ENCODE results near the gene CLDN6.
A peak's percentile ranks its signal among the peaks of the same experiment; 100 is the strongest.

CLDN6 gene

DNA sequence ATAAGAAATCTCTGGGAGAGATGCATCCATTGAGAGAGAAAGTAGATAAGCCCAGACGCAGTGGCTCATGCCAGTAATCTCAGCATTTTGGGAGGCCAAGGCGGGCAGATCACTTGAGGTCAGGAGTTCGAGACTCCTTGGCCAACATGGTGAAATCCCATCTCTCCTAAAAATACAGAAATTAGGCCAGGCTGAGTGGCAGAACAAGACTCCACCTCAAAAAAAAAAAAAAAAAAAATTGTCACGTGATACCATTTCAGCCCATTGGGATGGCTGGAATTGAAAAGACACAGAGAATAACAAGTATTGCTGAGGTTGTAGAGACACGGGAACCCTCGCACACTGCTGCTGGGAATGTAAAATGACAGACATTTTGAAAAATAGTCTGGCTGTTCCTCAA, 44.6 kb upstream of the CLDN6 start:
- Histone ChIP-seq H3K27ac (peak overlapping the region; percentile 76), H3K9me3 (no peaks in the 10 kb centered on the region), H3K4me1 (ENCODE audit: control insufficient read depth in 1 of 2, insufficient read depth in 1 of 2, low read depth in 1 of 2, low read length in 1 of 2) (peaks cover 50 to 62% of the 10 kb centered on the region in 2 experiments), H3K36me3 (peaks cover 34% of the 10 kb centered on the region), H3K4me3 (ENCODE audit: low read depth in 1 of 2, low read length in 1 of 2) (peak overlapping the region; percentile 8 to 23), H3K27me3 (no peaks in the 10 kb centered on the region)
- TF ChIP-seq, protein P1, sequence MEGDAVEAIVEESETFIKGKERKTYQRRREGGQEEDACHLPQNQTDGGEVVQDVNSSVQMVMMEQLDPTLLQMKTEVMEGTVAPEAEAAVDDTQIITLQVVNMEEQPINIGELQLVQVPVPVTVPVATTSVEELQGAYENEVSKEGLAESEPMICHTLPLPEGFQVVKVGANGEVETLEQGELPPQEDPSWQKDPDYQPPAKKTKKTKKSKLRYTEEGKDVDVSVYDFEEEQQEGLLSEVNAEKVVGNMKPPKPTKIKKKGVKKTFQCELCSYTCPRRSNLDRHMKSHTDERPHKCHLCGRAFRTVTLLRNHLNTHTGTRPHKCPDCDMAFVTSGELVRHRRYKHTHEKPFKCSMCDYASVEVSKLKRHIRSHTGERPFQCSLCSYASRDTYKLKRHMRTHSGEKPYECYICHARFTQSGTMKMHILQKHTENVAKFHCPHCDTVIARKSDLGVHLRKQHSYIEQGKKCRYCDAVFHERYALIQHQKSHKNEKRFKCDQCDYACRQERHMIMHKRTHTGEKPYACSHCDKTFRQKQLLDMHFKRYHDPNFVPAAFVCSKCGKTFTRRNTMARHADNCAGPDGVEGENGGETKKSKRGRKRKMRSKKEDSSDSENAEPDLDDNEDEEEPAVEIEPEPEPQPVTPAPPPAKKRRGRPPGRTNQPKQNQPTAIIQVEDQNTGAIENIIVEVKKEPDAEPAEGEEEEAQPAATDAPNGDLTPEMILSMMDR (IDR thresholded peaks at IDR 0.05) = no peak

DNA sequence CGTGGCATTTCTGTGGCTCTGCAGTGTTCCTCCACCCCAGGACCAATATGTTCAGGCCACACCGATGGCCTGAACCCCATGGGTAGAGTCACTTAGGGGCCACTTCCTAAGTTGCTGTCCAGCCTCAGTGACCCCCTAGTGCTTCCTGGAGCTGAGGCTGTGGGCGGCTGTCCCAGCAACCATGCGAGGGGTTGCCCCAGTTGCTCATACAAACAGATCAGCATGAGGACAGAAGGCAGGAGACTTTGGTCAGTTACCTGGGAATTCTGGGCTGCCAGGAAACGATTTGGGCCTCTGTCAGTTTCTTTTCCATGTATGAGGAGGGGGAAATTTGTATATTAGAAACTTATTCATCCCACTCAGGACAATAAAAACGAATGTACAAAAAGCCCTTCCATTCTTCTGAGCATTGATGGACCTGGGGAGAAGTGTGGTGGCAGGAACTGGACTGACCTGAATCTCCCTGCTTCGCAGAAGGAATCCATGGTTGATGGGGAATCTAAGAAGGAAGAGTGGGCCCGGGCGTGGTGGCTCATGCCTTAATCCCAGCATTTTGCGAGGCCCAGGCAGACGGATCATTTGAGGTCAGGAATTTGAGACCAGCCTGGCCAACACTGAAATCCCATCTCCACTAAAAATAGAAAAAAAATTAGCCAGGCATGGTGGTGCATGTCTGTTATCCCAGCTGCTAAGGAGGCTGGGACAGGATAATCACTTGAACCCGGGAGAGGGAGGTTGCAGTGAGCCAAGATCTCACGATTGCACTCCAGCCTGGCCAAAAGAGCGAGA, 42.5 kb upstream of the CLDN6 start:
- TF ChIP-seq, protein P1 (IDR thresholded peaks at IDR 0.05) = no peak
- H3K27ac ChIP-seq = peak overlapping the region; percentile 94

DNA sequence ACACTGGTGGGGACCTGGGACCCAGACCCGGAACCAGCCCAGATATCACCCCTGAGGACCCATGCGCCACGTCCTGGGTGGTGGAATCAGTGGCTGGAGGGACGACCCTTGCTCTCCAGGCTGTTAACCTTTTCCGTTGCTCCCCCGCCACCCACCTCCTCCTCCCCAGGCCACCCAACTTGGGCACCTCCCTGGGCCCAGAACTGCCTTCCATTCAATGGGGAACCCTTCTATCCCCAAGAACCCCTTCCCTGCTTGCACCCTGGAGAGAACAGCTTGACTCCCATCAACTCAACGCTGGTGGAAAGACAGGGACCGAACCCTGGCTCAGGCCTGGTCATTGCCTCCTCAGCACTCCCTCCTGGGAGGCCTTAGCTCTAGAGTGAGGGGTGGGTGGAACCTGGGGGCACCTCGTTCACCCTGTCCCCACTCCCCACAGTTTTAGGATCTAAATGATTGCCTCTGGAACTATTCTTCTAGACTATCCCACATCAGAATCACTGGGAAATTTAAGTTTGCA, 41.8 kb upstream of the CLDN6 start:
- H3K27me3 ChIP-seq = no peaks in the 10 kb centered on the region
- no peaks in the 10 kb centered on the region for H3K9me3 ChIP-seq
- peaks cover 61% of the 10 kb centered on the region for H3K36me3 ChIP-seq
- peak overlapping the region; percentile 94 for H3K27ac ChIP-seq
- peaks cover 78 to 89% of the 10 kb centered on the region in 2 experiments for H3K4me1 ChIP-seq (ENCODE audit: control insufficient read depth in 1 of 2, insufficient read depth in 1 of 2, low read depth in 1 of 2, low read length in 1 of 2)
- peak overlapping the region; percentile 98 to 99 for H3K4me3 ChIP-seq (ENCODE audit: low read depth in 1 of 2, low read length in 1 of 2)
- TF ChIP-seq, protein P1 (IDR thresholded peaks at IDR 0.05) = no peak

More for the DNA sequence above, 42.5 kb upstream of the CLDN6 start:
- Histone ChIP-seq H3K27me3 (no peaks in the 10 kb centered on the region), H3K9me3 (no peaks in the 10 kb centered on the region), H3K36me3 (peaks cover 54% of the 10 kb centered on the region), H3K4me3 (ENCODE audit: low read depth in 1 of 2, low read length in 1 of 2) (peak overlapping the region; percentile 98 to 99), H3K4me1 (ENCODE audit: control insufficient read depth in 1 of 2, insufficient read depth in 1 of 2, low read depth in 1 of 2, low read length in 1 of 2) (peaks cover 70 to 82% of the 10 kb centered on the region in 2 experiments)

DNA sequence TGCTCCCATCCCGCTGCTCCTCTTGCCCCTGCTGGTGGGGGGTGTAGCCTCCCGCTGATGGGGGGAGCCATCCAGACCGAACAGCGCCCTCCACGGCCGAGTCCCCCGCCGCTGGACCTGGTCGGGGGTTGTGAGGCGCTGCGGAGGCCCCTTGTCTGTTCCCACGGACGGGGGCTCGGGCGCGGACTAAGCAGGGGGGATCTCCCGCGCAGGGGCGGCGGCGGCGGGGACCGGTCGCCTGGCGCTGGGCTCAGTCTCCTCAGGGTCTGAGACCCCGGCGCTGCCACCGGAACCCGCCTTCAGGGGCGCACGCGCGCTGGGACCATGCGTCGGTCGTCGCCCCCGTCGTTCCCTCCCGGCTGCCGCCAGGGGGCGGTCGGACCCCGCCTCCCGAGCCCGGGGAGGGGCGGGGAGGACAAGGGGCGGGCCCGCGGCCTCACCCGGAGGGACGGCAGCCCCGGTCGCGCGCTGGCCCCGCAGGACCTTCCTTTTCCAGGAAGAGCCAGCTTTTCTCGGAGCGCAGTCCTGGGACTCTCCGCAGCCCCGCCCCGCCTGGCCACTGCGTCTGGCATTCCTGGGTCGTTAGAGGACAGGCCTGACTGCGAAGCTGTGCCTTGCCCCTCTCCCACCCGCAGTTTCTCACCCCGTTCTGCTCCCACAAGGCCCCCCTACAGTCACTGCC, 41.2 kb upstream of the CLDN6 start:
- Histone ChIP-seq H3K36me3 (peaks cover 61% of the 10 kb centered on the region), H3K9me3 (no peaks in the 10 kb centered on the region), H3K27ac (peak overlapping the region; percentile 94), H3K27me3 (no peaks in the 10 kb centered on the region), H3K4me3 (ENCODE audit: low read depth in 1 of 2, low read length in 1 of 2) (peak overlapping the region; percentile 98 to 99), H3K4me1 (ENCODE audit: control insufficient read depth in 1 of 2, insufficient read depth in 1 of 2, low read depth in 1 of 2, low read length in 1 of 2) (peaks cover 84 to 94% of the 10 kb centered on the region in 2 experiments)
- TF ChIP-seq, protein P1 (IDR thresholded peaks at IDR 0.05) = peak; percentile 97

DNA sequence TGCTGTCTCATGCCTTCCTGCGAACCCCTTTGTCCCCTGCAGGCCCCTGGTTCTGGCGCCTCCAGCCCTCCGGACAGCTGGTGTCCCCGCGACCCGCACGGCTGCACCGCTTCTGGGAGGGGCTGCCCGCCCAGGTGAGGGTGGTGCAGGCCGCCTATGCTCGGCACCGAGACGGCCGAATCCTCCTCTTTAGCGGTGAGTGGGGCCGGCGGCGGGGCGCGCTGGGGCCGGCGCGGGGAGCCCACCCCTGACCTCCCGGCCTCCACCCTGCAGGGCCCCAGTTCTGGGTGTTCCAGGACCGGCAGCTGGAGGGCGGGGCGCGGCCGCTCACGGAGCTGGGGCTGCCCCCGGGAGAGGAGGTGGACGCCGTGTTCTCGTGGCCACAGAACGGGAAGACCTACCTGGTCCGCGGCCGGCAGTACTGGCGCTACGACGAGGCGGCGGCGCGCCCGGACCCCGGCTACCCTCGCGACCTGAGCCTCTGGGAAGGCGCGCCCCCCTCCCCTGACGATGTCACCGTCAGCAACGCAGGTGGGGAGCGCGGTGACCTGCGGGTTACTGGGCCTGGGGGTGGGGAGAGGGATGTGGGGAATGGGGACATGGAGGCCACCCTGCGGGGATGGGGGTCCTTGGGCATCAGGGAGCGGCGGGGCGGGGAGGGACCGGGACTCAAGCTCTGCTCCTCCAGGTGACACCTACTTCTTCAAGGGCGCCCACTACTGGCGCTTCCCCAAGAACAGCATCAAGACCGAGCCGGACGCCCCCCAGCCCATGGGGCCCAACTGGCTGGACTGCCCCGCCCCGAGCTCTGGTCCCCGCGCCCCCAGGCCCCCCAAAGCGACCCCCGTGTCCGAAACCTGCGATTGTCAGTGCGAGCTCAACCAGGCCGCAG, 40.4 kb upstream of the CLDN6 start:
- Histone ChIP-seq H3K4me1 (ENCODE audit: control insufficient read depth in 1 of 2, insufficient read depth in 1 of 2, low read depth in 1 of 2, low read length in 1 of 2) (peaks cover 91 to 99% of the 10 kb centered on the region in 2 experiments), H3K27ac (peak overlapping the region; percentile 94), H3K4me3 (ENCODE audit: low read depth in 1 of 2, low read length in 1 of 2) (peak overlapping the region; percentile 98 to 99), H3K27me3 (no peaks in the 10 kb centered on the region), H3K9me3 (no peaks in the 10 kb centered on the region), H3K36me3 (peaks cover 61% of the 10 kb centered on the region)
- TF ChIP-seq, protein P1 (IDR thresholded peaks at IDR 0.05) = no peak
